ENCODE data around the gene ERICH6. TPM values are rescaled to one million over a fixed set of nuclear protein-coding genes. Genes with fewer than 3 reads are reported as not detected.

ERICH6 gene
- total and polyA plus RNA-seq, 10 of the 15 experiments (the other 5 are each of a cell fraction or from before 2014, with no cell fraction given) = 0.04 to 0.40 (median 0.22) TPM; not detected in 6

DNA sequence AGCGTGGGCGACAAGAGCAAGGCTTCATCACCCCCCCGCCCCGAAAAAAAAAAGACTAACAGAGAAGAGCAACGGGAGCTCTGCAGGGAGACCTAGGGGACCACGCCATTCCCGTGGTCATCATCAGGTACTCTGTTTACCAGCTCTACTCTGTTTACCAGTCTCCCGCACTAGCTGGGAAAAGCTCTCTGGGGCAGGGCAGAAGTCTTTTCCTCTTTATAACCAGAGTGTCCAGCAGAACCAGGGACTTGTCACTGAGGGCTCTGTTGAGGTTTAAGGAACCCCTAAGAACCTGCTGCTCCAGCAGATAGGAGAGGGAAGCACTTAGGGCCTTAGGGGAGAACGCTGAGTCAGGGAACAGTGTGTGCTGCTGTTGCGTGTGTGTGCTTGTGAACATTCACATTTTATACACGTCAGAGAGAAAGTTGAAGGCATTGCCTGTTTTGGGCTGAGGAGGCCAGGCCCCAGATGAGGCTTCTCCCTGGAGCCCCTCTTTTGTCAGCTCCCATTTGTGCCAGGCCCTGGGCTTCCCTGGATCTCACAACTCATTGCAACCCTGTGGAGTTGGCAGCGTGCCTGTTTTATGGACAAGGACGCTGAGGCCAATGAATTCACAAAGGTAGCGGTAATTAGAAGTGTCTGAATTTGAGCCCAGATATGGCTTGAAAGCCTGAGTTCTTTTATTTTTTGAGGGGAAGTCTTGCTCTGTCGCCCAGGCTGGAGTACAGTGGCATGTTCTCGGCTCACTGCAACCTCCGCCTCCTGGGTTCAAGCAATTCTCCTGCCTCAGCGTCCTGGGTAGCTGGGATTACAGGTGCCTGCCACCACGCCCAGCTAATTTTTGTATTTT lies 24.2 kb upstream of the ERICH6 start (continued):
- TF ChIP-seq, protein P1, sequence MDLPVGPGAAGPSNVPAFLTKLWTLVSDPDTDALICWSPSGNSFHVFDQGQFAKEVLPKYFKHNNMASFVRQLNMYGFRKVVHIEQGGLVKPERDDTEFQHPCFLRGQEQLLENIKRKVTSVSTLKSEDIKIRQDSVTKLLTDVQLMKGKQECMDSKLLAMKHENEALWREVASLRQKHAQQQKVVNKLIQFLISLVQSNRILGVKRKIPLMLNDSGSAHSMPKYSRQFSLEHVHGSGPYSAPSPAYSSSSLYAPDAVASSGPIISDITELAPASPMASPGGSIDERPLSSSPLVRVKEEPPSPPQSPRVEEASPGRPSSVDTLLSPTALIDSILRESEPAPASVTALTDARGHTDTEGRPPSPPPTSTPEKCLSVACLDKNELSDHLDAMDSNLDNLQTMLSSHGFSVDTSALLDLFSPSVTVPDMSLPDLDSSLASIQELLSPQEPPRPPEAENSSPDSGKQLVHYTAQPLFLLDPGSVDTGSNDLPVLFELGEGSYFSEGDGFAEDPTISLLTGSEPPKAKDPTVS (IDR thresholded peaks at IDR 0.05; ENCODE audit: low read depth, low read length) = no peak
- no peak for TF ChIP-seq DPF2 (IDR thresholded peaks at IDR 0.05)
- no peak for TF ChIP-seq RAD21 (IDR thresholded peaks at IDR 0.05; ENCODE audit: insufficient read depth, low read depth, low read length)
- no peak for TF ChIP-seq BACH1 (IDR thresholded peaks at IDR 0.05; ENCODE audit: borderline replicate concordance)
- no peak for TF ChIP-seq JUNB (IDR thresholded peaks at IDR 0.05)
- no peak for TF ChIP-seq NFIC (IDR thresholded peaks at IDR 0.05; ENCODE audit: low read depth, low read length)
- TF ChIP-seq, protein P2, sequence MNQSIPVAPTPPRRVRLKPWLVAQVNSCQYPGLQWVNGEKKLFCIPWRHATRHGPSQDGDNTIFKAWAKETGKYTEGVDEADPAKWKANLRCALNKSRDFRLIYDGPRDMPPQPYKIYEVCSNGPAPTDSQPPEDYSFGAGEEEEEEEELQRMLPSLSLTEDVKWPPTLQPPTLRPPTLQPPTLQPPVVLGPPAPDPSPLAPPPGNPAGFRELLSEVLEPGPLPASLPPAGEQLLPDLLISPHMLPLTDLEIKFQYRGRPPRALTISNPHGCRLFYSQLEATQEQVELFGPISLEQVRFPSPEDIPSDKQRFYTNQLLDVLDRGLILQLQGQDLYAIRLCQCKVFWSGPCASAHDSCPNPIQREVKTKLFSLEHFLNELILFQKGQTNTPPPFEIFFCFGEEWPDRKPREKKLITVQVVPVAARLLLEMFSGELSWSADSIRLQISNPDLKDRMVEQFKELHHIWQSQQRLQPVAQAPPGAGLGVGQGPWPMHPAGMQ (IDR thresholded peaks at IDR 0.05; ENCODE audit: borderline replicate concordance) = no peak
- no peak for TF ChIP-seq TAF1 (IDR thresholded peaks at IDR 0.05; ENCODE audit: borderline replicate concordance, low read depth, low read length)
- no peak for TF ChIP-seq EP300 (IDR thresholded peaks at IDR 0.05; ENCODE audit: borderline replicate concordance in 1 of 2, control insufficient read depth in 1 of 2, low read depth in 2 of 2, low read length in 2 of 2)
- TF ChIP-seq CHD1 (IDR thresholded peaks at IDR 0.05; ENCODE audit: low read depth, low read length) = no peak
- no peak for TF ChIP-seq MEF2A (IDR thresholded peaks at IDR 0.05; ENCODE audit: insufficient read depth, low read depth, low read length)
- TF ChIP-seq ZNF207 (IDR thresholded peaks at IDR 0.05; ENCODE audit: borderline replicate concordance) = no peak
- TF ChIP-seq, protein P3, sequence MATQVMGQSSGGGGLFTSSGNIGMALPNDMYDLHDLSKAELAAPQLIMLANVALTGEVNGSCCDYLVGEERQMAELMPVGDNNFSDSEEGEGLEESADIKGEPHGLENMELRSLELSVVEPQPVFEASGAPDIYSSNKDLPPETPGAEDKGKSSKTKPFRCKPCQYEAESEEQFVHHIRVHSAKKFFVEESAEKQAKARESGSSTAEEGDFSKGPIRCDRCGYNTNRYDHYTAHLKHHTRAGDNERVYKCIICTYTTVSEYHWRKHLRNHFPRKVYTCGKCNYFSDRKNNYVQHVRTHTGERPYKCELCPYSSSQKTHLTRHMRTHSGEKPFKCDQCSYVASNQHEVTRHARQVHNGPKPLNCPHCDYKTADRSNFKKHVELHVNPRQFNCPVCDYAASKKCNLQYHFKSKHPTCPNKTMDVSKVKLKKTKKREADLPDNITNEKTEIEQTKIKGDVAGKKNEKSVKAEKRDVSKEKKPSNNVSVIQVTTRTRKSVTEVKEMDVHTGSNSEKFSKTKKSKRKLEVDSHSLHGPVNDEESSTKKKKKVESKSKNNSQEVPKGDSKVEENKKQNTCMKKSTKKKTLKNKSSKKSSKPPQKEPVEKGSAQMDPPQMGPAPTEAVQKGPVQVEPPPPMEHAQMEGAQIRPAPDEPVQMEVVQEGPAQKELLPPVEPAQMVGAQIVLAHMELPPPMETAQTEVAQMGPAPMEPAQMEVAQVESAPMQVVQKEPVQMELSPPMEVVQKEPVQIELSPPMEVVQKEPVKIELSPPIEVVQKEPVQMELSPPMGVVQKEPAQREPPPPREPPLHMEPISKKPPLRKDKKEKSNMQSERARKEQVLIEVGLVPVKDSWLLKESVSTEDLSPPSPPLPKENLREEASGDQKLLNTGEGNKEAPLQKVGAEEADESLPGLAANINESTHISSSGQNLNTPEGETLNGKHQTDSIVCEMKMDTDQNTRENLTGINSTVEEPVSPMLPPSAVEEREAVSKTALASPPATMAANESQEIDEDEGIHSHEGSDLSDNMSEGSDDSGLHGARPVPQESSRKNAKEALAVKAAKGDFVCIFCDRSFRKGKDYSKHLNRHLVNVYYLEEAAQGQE (IDR thresholded peaks at IDR 0.05; ENCODE audit: low read depth, low read length) = no peak
